Uterus (tissue), 2 donors: ENCODE results near the gene SBNO1.
"Not testable (repeated sequence)": the region's sequence is repeated elsewhere in the genome, so short reads cannot be mapped to it uniquely, and the experiment has no call there.

Experiments used
- CTCF ChIP-seq, 4 experiments: fragments of 200-600 bp in 2 of 4; fragments of 450-650 bp in 2 of 4; sonication (generic) in 2 of 4; IDR thresholded peaks; one replicate each; pipeline ENCODE4 v1.5.1; 2016 to 2019; ENCODE audit warnings: antibody characterized with exemption in 4 of 4, mild to moderate bottlenecking in 2 of 4, moderate library complexity in 1 of 4
- POLR2A ChIP-seq, 2 donors: fragments of 450-650 bp; IDR thresholded peaks; one replicate each; pipeline ENCODE4 v1.6.1; 2016; ENCODE audit warnings: antibody characterized with exemption in 2 of 2, mild to moderate bottlenecking in 1 of 2, moderate library complexity in 1 of 2

DNA sequence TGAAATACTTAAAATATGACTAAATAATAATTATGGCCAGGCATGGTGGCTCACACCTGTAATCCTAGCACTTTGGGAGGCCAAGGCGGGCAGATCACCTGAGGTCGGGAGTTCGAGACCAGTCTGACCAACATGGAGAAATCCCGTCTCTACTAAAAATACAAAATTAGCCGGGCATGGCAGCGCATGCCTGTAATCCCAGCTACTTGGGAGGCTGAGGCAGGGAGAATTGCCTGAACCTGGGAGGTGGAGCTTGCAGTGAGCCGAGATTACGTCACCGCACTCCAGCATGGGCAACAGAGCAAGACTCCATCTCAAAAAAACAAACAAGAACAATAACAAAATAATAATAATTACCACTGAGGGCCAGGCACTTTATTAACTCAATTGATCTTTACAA lies 20.9 kb upstream of the SBNO1 start:
- TF ChIP-seq CTCF, POLR2A (IDR thresholded peaks at IDR 0.05): not testable (repeated sequence)
